T-helper 1 cell (primary cell): Measurements from ENCODE around the gene OLFM2.
"Not testable (repeated sequence)": the region's sequence is repeated elsewhere in the genome, so short reads cannot be mapped to it uniquely, and the experiment has no call there.

Source experiments
- DNase-seq, 5 donors: peaks; one replicate each; pipeline ENCODE4 v3.0.0-alpha.2; 2012 to 2020

Gene OLFM2

DNA sequence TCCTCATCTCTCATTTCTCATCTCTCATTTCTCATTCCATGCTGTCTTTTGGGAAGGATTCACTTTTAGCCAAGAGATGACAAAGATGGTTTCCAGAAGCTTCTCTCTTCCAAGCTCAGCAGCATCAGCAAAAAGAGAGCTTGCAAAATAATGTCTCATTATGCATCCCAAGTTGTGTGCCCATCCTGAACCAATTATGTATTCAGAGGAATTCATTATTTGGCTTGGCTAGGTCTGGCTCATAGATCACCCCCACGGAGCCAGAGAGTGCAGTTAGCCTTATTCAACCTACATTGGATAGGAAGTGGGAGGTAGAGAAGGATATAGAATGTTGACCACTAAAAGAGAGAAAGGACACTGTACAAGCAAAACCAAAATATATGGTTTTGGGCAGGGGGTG is 5.4 kb upstream of the OLFM2 start:
- DNase-seq, result no peak

DNA sequence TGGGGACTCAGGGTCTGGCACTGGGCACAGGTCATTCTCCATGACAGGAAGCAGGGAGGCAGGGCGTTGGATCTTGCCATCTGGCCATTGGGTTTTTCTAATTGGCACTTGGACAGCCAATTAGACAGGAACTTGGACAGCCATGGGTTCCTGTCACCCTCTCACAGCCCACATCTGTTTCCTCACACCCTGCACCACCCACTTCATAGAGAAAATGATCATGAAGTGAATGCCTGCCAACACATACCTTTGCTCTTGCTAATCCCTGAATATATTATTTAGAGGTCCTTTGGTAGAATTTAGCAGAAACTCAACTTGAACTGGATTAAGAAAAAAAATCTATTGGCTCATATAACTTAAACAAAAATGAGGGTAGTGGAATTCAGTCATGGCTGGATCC is 4.9 kb upstream of the OLFM2 start:
- no peak for DNase-seq

DNA sequence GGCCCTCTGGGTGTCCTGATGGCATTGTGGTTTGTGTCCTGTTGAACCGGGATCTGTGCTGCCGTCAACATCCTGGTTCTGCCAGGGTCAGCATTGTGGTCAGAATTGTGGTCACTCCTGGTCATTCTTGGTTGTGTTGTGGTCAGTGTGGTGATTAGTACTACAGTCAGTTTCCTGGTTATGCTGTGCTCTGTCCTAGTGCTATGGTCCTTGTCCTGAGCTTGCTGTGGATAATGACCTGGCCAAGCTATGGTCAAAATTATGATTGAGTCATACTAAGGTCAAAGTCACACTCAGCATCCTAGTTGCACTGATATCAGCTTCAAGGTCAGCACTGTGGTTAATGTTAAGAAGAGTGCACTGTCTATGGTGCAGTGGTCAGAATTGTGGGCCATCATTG is 4.5 kb upstream of the OLFM2 start:
- no peak for DNase-seq

DNA sequence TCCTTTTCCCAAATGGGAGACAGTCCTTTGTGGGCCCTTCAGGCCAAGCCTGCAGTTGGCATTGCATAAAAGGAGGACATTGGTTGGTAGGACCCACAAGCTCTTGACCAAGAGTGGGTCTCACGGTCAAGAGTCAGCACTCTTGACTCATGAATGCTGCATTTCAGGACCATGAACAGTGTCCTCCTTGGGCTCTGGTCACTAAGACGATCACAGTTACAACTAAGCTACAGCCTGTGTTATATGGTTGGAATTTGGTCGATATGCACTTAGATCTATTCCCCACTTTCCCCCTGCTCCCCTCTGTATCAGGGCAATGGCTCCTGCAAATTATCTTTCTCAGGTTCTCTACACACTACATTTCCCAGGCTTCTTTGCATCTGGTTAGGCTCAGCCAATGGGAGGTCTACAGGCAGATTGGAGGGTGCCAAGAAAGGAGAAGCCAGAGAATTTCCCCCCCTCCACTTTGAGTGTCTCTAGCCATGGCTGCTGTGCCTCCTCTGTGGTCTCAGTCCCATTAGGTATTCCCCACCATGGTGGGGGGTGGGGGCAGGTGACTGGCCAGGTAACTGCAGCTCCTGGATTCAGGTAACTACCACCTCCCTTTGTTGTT is 3.1 kb upstream of the OLFM2 start:
- no peak for DNase-seq

DNA sequence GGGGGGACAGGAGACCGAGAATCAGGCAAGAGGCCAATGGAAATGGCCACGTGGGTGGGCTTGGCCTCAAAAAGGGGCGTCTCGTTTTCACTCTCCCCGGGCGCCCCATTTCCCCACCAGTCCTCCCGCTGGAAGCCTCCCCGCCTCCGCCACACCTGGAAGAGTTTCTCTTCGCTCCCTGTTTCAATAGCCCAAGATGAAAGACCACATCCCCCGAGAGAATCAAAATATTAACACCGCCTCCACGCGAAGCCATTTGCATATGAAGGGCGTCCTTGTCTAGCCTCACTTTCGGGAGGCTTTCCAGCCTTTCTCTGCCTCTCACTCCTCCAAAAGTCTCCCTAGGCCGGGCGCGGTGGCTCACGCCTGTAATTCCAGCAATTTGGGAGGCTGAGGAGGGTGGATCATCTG is 691 bp upstream of the OLFM2 start:
- no peak for DNase-seq

DNA sequence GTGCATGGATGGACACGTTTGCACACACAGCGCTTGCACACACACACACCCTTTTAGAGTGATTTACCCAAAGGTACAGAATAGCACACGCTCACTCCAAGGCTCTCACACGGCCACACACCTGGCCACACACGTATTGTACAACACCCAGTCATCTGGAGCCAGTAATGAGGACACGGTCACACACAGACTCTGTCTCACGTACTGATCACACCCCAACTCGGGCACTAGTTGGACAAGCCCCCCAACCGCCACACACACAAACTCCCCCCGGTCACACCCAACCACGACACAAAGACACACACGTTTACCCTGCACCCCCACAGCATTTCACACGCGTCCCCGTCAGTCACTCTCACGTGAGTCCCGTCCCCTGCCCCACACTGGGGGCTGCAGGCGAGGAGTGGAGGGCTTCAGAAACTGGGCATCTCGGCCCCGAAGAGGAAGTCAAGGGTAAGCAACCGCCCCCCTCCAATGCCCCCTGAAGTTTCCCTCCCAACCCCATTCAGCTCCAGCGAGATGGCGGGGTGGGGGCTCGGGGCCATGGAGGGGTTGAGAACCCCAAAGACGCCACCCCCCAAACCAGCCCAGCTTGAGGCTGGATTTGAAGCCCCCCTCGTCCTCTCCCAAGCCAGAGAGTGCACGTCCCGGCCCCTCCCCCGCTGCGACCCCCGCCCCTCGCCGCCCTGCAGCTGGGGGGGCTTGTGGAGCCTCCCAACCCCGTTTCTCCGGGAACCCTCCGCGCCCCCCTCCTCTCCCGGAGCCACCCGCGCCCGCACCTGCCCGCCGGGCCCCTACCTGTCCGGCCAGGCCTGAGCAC is 599 bp downstream of the OLFM2 start:
- DNase-seq, result no peak

DNA sequence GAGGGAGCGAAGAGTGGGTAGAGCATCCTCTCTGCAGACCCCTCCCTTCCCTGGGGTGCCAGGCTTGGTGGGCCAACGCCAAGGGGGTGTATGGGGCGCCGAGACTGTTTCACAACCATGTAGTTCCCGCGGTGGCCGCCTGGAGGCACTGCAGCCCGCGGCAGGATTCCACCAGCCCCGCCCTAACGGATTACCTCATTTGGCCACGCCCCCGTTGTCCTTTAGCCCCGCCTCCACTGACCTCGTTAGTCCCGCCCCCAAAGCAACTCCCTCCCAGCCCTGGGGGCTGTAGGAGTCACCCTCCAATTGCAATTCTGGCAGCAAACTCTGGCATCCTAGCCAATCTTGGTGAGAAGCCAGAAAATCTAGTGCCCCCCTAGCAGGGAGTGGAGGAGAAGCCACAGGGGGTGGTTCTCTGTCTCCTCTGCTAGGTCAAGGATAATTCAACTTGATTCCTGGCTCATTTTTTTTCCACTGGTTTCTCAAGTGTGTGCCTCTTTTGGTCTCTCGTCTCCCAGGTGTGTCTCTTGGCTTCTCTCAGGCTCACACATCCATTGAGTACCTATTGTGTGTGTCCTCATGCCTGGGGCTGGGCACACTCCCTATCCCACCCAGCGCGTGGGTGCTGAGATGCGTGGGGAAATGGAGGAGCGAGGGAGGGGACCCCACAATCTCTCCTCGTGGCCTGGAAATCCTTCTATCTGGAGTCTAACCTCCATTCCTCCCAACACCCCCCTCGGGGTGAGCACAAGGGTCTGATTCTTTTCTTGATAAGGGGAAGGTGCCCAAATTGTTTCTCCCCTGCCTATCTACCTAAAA is 2.0 kb downstream of the OLFM2 start:
- peak; percentile 60 to 81 (median 71) for DNase-seq

DNA sequence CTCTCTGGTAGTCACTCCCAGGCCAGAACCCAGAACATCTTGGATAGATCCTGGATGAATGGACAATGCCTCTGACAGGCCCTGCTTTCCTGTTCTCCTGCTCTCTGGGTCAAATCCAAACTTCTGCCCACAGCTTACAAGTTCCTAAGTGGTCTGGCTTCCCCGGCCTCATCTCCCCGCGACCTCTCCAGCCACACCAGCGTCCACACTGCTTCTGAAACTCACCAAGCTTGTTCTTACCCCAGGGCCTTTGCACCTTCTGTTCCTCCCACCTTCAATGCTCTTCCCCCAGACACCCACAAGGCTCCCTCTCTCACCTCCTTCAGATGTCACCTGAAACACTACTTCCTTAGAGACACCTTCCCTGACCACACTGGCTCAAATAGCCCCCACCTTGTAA is 3.5 kb downstream of the OLFM2 start:
- DNase-seq, result no peak

DNA sequence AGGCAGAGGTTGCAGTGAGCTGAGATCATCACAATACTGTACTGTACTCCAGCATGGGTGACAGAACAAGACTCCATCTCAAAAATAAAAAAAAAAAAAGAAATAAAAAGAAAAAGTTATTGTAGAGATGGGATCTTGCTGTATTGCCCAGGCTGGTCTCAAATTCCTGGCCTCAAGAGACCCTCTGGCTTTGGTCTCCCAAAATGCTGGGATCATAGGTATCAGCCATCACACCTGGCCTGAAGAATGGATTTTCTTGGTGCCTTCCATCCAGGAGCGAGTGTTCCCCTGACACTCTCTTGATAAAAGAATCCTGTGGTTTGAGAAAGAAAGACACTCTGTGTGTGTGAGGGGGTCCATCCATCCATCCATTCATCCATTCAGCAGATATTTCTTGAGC is 4.7 kb downstream of the OLFM2 start:
- no peak for DNase-seq

DNA sequence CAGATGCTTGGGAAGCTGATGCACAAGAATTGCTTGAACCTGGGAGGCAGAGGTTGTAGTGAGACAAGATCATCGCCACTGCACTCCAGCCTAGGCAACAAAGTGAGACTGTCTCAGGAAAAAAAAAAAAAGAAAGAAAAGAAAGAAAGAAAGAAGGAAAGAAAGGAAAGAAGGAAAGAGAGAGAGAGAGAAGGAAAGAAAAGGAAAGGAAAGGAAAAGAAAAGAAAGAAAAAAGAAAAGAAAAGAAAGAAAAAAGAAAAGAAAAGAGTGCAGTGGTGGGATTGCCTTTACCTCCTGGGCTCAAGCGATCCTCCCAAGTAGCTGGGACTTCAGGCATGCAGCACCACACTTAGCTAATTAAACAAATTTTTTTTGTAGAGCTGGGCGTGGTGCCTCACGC is 12.9 kb downstream of the OLFM2 start:
- no peak for DNase-seq

DNA sequence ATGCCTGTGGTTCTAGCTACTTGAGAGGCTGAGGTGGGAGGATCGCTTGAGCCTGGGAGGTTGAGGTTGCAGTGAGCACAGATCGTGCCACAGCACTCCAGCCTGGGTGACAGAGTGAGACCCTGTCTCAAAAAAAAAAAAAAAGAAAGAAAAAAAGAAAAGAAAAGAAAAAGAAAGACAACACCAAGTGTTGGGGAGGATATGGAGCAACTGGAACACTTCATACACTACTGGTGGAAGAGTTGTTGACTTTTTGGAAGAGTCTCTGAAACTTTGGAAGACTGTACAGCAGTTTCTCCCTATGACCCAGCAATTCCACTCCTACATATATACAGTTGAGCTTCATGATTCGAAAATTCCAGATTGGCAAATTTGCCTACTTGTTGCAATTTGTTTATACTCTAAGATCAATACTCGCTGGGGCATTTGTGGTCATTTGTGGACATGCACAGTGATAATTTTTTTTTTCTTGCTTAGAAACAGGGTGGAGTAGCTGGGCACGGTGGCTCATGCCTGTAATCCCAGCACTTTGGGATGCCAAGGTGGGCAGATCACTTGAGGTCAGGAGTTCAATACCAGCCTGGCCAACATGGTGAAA is 13.4 kb downstream of the OLFM2 start:
- DNase-seq, result not testable (repeated sequence)

DNA sequence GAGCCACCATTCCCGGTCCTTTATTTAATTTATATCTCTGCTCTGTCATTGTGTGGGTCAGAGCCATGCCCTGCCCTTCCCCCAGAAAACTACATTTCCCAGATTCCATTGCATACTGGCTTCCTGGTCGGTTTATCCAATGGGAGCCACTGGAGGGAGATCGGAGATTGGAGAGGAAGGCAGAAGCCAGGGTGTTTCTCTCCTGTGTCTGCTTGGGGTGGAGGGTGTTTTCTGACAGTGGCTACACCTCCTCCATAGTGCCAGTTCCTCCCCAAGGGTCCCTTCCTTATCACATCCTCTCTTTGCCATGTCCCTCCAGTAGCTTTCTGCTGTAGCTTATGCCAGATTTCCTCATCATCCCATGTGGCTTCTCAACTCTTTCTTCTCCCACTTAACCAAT is 19.0 kb downstream of the OLFM2 start:
- DNase-seq, result peak in 1 of 5 donors; percentile 15

DNA sequence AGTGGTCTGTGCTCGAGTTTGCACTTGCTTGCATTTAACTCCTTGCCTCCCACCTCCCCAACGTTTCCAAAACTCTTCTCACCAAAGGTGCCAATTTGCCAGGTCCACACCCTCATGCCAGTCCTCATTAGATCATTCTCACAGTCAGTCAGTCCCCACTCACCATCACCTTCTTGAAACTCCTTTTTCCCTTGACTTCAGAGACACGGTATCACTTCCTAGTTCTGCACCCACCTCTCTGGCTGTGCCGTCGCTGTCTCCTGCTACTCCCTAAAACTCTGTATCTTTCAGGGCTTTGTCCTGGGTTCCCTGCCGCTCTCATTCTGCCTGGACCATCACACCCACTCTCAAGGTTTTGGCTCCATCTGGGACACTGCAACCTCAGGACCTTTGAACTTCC is 19.6 kb downstream of the OLFM2 start:
- DNase-seq, result no peak

DNA sequence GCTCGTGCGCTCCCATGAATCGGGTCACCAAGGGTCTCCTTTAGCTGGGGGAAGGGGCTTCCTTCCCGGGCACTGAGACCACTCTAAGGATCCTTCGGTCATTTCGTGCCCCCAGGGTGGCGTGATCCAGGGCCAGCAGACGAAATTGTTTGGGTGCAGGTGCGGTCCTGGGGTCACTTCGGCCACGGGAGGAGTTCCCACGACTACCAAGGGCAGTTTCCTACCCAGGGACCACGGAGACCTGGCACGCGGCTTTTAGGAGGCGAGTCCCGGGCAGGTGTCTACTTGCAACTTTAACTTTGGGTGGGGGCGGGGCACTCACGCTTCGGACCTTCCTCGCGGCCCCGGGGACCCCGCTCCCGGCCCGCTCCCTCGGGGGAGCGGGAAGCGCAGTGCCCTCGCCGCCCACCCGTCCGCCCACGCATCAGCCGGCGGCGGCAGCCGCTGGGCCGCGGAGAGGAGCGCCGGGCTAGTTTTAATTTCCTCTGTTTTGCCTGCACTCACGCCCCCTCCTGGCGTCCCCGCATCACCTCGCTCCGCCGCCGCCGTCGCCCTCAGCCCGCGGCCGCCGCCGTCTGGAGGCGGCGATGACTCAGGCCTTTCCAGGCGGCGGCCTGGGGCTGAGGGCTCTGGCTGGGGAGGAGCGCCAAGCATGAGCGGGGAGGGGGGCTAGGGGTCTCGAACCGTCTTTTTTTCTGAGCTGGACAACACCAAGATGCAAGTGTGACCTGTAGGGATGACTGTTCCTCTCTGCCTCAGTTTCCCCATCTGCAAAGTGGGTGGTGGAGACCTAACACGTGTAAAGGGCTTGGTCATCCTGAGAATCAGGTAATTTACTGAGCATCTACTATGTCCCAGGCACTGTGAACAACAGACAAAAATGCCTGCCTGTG is 21.8 kb downstream of the OLFM2 start:
- peak; percentile 54 to 81 (median 73) for DNase-seq

DNA sequence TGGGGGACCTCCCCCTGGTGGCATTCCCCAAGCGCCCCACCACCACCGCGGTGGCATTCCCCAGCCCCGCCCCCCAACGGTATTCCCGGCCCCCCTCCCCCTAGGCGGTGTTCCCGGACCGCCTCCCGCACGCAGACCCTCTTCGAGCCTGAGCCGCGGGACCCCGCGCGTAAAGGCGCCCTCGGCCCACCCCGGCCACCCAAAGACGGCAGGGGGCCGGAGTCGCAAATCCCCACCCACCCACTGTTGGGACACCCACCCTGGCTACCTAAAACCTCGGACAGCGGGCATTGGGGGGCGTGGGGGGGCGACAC is 22.4 kb downstream of the OLFM2 start:
- no peak for DNase-seq

DNA sequence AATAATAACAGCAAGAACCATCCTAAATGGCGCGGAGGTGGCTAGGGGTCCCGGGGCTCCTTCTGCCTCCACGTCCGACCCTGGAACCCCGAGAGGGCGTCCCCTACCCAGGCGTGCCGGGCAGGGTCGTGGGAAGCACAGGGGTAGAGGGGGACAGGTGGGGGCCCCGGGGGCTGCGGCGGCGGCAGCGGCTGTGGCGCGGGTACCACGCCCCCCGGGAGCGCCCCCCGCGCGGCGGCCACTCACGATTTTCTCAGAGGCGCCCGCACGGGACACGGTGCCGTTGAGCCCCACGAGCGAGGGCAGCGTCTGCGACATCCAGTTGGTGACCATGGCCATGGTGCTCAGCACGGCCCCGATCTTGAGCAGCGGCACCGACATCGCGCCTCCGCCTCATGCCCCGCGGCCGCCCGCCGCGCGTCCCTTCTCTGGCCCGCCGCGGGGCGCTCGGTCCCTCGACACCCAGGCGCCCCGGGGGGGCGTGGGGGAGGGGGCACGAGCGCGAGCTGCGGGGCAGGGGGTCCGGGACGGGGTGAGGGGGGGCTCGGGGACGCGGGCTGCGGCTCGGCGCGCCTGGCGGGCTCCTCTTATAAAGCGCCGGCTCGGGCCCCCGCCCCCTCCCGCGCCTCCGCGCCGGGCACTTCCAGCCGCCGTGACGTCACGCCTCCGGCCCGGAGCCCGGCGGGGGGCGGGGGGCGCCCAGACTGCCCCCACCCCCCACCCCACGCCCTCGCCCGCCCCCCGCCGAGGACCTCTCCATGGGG is 22.9 kb downstream of the OLFM2 start:
- peak in 1 of 5 donors; percentile 27 for DNase-seq

DNA sequence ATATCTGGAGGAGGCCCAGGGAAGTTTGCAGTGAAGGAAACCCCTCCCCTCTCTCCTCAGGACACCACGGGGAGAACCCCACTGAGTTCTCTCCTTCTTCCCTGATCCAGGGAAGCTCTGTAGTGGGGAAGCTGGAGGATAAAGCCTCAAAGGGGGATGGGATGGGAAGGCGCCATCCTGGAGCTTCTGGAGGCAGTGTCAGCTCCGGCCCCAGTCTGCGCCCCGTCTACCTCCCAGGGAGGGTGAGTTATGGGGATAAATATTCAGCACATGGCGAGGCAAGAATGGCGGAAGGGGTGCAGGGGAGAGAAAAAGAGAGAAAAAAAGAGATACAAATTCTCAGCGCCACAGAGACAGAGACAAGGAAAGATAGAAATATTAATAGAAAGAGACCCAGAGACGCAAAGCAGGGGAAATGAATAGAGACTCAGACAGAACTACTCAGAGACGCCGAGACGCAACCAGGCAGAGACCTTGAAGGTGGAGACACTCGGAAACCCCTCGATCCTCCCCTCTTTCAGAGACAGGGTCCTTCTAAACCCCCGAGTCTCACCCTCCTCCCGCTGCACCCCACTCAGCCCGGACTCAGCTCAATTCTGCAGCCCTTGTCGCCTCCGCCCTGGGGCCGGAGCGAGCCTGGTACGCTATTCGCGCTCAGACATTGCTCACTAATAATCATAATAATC is 23.6 kb downstream of the OLFM2 start:
- no peak for DNase-seq

DNA sequence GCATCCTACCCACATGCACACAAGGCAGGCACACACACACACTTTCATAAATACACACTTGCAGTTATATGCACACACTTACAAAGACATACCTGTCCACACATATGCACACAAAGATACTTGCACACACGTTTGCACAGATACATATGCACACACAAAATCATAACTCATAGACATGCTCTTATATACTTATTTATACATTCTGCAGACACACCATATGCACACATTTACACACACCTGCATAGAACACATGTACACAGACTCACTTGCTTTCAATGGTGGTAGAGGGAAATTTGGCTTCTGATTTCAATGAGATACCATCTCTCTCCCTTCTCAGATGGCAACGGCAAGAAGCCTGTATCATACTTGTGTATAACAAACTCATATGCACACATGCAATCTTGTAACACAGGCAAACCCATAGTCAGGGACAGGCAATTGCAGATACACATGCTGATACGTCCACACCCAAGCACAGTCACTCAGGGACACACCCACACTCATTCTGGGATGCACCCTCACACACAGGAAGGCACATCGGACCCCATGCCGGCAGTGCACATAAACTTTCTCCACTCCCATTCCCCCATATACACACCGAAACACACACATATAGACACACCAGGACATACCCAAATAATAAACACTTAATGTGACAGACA is 24.7 kb downstream of the OLFM2 start:
- no peak for DNase-seq

DNA sequence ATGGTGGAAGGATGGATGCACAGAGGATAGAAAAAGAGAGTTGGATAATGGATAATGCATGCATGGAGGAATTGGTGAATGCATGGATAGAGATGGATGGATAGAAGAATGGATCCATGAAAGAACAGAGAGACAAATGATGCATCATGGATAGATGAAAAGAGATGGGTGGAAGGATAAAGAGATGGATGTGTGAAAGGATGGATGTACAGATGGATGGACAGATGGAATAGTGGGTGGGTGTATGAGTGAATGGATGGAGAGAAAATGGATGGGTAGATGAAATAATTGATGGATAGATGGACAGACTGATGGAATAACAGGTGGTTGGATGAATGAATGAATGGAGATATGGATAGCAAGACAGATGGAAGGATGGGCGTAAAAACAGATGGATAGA is 25.7 kb downstream of the OLFM2 start:
- no peak for DNase-seq

DNA sequence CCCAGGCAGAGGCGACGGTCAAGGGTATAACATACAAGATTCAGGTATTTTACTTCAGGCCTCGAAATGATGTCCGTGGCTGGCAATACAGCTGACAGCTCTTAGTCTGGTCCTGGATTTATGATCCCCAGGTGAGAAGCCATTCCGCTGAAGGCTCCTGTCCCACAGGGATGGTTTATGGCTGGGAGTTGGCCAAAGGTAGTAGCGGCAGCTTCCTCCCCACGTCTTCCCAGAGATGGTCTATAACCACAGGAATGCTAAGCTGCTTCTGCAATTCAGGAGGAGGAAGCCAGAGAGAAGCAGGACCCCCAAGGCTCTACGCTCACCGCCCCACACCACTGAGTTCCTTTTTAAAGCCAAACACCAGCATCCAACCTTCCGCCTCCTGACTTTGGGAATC is 27.1 kb downstream of the OLFM2 start:
- DNase-seq, result no peak
